GM21576 (cell line): ENCODE results near the gene PDE1C.
"Not testable (repeated sequence)": the region's sequence is repeated elsewhere in the genome, so short reads cannot be mapped to it uniquely, and the experiment has no call there.

Experiments
- ATAC-seq: cut with Tn5 transposase; IDR thresholded peaks from one replicate; pipeline ENCODE4 v1.9.1; 2021; ENCODE audit warnings: mild to moderate bottlenecking, moderate library complexity; ENCODE audit not compliant: unreplicated experiment

Gene PDE1C

DNA sequence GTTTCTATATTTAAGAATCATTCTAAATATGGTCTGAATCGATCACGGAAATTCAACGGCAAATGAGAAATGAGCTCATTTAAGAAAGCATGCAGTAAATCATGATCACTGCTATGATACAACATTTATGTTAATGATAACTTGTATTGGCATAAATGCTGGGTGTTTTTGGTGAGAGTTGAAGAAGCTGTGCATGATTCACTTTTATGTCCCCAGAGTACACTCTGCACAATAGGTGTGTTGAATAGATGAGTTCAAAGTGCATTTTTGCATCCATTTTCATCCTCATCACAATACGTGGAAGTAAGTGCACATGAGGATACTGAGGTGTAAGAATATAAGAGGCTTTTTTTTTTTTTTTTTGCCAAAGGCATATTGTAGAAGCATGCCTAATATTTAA is 213.9 kb downstream of the PDE1C start:
- ATAC-seq, result no peak

DNA sequence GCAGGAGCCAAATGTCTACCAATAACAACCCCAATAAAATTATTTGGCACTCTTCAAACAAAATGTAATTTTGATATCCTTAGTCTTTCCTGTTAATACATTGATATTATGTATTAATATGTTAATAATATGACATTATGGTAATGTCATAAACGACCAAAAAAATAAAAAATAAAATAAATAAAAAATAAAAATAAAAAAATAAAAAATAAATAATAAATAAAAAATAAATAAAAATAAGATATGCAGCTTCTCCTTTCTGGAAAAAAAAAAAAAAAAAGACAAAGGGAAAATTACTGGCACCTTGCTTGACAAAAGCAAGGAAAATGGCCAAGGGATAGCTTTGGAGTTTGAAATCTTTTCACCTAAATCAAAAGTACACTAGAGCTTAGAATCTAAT is 214.7 kb downstream of the PDE1C start:
- no peak for ATAC-seq

DNA sequence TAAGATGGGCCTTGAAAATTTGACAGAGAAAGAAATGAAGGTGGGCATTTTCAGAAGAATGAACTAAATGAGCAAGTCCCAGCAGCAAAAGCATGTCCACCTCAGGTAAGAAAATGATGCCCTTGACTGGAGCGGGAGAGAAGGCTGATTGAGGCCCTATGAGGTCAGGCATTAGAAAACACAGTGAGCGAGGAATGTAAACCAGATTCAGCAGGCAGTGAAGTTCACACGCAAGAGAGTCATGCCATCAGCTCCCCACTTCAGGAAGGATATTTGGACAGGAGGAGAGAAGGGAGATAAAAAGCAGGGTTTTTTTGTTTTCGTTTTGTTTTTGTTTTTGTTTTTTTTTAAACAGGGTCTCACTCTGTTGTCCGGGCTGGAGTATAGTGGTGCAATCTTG is 216.8 kb downstream of the PDE1C start:
- no peak for ATAC-seq

DNA sequence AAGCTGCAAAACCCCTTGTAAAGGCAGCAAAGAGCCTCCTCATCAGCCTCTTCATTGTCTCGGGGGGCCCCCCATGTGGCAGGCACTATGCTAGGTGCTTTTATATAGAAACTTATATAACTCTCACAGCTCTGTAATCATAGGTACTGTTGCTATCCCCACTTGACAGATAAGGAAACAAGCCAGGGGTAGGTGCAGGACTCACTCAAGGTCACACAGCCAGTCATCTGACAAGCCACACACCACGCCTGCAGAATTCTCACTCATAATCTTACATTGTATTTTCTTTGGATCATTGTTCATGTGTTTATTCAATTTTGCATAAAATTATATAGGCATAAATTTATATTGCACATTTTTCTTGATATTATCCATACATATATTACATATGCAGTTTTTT is 217.7 kb downstream of the PDE1C start:
- no peak for ATAC-seq

DNA sequence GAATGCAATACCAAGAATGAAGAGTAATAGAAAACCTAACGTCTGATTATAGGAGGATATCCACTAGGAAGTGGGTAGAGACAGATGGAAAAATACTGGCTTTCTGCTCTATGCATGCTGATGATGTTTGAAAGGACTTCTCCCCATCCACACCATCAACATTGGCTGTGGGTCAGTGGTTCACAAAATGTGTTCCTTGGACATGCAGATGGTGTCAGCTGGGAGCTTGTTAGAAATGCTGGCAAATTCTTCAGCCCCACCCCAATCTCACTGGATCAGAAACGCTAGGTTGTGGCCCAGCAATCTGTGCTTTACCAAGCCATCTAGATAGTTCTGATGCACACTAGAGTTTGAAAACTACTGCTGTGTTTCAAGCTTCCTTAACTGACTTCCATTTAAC is 219.1 kb downstream of the PDE1C start:
- no peak for ATAC-seq

DNA sequence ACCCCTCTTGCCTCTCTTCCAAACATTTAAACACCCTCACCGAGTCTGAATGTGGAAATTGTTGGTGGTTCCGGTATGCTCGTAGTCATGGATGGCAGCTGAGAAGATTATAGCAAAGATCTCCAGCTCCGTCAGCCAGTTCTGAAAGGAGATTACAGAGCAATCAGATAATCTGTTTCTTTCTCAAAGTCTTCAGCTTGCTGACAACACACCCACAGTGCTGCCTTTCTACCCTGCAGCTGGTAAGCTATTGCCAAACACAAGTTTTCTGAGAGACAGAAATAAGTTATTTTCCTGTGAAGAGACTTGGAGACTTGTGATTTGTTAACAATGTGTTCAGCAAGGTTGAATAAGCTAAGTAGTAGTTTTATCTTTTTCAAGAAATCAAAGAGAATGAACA is 219.6 kb downstream of the PDE1C start:
- no peak for ATAC-seq

DNA sequence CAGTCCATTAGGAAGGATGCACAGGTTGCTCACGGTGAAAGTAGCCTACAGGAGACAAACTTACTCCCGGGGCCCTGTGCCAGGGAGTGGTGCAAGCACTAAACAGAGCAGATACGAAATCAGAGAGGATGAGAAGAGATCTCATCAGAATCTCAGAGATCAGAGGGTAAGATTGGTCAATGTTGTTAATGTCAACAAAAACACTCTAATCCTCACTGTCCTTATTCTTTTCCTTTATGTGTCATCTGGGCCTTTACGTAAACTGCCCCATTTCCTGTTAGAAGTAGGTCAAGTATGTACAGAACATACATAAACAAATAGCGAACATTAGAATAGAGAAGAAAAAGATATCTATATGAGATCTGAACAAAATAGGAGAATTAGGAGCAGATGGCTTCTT is 220.1 kb downstream of the PDE1C start:
- no peak for ATAC-seq

DNA sequence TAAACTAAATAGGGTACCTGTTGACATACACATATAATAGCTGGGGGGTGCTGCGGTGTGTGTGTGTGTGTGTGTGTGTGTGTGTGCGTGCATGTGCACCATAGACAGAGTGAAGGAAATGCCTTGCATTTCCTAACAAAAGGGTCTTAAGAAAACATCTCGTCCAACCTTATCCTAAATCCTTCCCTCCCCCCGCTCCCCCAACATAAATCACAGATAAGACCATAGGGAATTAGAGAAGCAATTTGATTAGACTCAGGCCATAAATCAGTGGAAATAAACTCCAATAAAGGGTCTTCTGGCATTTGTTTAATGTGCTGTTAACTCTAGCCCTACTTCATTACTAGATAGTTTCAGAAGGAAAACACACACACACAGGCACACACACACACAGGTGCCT is 234.7 kb downstream of the PDE1C start:
- no peak for ATAC-seq

DNA sequence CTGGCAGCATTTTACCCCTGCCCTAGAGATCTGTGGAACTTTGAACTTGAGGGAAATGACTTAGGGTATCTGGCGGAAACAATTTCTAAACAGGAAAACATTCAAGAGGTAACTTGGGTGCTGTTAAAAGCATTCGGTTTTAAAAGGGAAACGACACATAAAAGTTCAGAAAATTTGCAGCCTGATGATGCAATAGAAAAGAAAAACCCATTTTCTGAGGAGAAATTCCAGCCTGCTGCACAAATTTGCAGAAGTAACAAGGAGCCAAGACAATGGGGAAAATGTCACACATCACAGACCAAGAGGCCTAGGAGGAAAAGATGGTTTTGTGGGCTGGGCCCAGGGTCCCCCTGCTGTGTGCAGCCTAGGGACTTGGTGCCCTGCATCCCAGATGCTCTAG is 236.6 kb downstream of the PDE1C start:
- ATAC-seq, result not testable (repeated sequence)

DNA sequence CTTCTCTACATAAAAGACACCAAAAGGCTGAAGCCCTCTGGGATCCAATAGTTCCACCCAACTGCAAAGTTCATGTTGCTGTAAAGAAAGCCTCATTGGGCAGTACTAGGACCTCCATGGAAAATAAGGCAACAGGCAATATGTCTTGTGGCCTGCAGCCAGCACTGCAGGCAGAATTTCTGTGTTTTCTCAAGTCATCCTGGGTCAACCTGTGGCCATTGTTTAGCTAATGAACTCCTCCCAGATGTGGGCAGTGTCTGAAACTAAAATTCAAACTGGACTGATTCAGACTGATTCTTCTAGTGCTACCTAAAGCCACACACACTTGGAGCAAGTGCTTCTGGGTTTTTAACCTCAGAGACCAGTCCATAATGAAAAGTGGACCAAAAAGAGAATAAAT is 241.7 kb downstream of the PDE1C start:
- no peak for ATAC-seq

DNA sequence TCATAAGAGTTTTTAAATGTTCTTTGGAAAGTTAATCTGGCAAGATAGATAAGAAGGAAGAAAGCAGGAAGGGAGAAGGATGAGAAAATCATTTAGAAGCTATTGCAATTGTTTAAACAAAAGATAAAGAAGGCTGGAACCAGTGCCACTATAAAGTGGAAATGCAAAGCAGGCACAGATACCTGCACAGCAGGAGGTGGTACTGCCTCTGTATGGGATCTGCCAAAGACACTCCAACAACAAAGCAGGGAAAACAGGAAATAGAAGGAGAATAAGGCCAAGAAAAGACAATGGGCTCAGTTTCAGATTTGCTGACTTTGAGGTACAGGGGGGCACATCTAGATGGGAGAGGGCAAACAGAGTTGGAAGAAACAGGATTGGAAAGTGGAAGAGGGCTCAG is 244.6 kb downstream of the PDE1C start:
- ATAC-seq, result no peak

DNA sequence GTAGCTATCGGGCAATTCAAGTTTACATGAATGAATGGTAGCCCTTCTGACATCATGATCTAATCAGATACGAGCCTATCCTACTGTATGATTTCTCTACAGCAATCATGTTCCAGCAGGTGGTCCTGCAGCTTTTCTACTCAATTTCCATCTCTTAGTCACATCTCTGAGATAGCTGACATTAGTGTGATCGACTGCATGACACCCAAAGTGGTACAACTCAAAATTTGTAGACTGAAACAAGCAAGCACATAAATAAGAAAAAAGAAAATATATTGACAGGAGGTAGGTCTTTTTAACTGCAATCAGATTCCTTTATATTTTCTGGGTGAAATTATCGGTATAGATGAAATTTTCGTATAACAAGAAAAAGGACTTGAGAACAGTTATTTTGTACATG is 251.2 kb downstream of the PDE1C start:
- no peak for ATAC-seq

DNA sequence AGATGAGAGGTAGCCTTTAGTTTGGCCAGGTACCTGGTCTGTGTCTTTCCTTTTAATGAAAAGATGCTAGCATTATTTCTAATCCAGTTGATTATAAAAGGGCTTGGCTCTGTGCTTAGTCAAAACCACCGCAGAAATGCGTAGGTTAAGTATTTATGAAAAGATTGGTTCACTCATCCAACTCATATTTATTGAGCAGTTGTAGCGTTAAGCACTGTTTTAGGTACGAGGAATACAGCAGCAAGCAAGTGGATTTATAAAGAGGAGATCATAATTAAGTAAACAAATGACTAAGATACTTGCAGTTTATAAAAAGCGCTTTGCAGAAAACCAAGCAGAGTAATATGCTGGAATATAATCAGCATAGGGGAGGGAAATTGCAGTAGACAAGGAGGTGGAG is 253.4 kb downstream of the PDE1C start:
- ATAC-seq, result no peak

DNA sequence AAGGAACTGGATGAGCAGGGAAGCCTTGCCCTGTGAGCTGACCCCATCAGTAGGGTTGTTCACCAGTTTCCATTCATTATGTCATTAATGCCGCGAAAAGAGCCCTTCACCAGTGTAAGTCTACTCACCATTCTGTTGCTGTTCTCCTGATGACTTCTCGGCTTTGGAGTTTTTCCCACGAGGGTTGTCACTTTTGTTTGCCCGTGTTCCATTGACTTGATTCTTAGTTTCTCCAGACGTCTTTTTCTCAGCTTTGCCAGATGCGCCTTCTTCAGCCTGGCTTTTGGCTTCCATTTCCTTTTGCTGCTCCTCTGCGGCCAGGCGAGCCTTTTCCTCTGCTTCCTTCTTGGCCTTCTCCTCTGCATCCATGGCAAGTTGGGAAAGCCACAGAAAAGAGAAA is 254.4 kb downstream of the PDE1C start:
- ATAC-seq, result no peak

DNA sequence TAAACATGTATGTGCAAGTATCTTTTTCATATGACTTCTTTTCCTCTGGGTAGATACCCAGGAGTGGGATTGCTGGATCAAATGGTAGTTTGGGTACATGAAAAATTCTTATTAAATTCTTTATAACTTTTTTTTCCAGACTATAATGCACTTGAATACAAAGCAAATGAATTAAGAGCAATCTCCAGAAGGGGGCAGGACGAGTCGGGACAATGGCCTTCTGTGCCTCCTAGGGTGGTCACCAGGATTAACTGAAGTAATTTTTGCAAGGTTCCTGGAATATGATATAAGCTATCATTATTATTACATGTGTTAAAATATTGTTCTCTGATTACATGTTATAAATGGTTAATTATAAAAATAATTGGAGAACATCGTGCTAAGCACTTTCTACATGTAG is 256.0 kb downstream of the PDE1C start:
- no peak for ATAC-seq

DNA sequence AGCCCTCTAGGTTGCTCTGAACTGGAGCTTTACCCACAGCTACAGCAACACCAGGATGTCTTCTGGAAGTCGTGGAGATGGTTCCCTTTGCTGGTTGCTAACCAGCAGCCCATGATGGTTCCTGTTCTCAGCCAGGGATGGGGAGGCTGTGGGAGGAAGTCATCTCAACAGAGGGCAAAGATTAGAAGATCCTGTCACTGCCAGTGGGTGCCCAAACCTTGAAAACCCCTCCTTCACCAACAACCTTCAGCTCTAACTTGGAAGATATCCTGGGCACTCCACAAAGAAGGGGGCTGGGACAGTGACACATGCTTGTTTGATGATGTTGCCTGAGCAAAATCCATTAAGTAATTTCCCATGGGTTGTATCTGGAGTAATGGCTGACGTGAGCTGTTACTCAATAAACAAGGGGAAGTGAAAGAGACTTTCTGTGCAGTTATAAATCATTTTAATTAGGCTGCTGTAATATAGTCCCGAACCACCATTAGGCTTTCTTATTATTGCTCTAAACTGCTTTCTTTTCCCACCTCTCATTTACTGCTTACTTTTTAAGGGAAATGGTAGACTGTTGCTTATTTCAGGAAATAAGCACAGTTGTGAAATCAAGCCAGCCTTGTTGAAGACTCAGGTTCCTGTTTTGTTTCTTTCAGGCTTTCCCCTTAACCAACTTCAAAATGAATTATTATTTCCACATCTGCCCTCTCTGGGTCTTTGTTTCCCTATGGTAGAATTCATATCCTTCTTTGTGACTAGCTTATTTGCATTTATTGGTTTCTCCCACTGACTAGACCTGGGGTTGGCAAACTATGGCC is 258.4 kb downstream of the PDE1C start:
- no peak for ATAC-seq

DNA sequence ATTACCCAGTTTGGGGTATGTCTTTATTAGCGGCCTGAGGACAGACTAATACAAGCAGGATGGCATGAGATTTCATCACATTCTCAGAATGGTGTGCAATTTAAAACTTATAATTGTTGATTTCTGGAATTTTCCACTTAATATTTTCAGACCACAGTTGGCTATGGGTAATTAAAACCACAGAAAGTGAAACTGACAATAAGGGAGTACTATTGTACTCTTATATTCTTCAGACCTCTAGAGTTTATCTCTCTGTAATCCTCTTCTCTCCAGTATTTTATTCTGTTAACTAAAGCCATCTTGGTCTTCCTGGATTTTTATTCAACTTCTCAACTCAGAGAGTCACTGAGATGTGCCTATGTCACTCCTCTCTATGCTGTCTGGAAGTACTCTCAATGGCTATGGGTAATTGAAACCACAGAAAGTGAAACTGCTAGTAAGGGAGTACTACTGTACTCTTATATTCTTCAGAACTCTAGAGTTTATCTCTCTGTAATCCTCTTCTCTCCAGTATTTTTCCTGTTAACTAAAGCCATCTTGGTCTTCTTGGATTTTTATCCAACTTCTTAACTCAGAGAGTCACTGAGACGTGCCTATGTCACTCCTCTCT is 264.9 kb downstream of the PDE1C start:
- peak; percentile 82 for ATAC-seq

DNA sequence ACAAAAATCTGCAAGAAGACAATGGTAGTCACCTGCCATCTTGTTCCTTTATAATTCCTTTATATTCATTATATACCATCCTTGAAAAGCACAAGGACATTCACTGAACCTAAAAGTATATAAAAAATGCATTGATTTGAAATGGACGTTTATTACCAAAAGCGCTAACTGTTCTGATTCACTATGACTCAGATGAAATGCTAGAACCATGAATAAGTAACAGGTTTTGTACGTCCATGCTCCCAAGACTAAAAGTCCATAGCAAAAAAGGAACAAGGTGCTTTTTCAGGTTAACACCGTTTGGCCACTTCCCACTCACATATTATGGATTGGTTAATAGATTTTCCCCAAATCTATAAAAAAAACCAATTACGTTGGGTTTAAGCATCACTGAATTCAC is 273.8 kb downstream of the PDE1C start:
- no peak for ATAC-seq

DNA sequence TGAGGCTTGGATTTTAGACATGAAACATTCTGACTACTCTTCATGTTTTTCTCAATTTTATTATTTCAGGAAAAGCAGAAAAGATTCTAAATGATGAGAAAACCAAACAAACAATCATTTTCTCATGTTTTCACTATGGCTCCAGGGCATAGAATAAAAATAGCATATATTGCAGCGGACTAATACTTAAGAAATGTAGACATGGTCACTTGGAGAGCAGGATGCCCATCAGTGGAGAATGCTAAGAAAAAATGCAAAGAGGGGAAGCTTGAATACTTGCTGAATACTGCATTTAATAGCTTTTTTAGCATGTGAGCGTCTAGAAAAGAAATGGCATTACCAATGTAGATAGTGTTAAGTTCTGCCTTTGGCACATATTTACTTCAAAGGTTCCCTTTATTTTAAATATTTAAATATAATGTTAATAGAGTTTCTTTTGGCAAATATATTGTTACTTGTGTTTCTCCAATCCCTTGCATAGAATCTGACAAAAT is 275.3 kb downstream of the PDE1C start:
- ATAC-seq, result no peak

DNA sequence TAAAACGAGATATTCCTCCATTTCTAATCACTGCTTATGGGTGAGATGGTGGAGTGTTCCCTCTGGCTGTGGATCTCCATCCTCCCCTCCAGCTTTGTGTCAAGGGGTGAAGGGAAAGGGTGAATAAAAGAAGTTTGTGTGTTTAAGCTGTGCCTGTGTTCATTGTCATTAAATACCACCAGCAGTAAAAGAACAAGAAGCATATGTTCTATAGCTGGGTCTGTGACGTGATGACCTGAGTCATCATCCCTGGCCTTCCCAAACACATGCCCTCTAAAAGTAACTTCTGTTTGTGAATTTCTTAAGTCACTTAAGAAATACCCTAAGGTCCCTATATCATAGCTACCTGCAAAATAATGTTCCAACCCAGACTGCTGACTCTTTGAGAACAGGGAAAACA is 278.3 kb downstream of the PDE1C start:
- no peak for ATAC-seq

DNA sequence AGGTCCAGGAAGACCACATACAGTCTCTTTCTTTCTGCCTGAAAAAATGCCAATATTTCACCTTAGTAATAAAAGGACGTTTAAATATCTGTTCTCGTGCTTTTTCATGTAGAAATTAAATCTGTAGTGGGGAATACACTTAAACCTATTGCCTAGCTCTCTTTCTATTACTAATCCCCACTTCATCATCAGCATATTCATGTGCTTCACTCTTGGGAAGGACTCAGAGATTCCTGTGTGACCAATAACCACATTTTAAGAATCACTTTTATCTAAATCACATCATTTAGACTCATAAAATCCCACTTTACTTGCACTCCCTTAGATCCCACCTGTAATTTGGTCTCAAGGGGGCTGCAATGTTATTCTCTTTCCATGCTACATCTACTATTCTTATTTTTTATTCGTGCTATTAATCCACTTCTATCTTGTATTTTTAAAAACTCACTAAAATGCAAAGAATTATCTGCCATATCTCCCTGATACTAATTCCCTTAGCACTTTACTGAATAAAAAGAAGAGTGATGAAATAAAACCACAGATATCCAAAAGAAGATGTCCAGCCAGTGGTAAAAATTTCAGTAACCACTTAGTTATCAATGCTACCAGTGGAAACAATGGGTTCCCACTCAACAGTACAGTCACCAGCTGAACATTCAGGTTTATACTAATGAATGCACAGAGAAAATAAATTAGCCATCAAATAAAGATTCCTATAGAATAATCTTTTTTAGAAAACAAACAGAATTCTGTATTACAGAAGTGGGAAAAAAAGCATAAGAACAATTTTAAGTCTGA is 281.1 kb downstream of the PDE1C start:
- ATAC-seq, result no peak

DNA sequence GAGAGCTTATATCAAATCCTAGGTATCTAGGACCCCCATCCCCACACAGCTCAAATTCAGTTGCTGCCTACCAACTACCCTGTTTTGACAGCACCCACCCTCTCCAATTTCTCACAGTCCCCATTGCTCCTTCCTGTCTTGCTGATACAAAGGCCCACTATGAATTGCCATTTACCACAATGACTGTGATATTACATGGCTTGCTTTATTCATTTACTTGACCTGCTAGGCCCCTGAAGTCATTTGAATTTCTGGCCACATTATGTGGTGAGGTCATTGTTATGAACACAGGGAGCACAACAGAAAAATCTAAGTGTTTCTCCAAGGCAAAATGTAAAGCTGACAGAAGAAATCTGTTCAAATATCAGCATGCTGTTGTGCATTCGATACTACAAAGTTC is 281.8 kb downstream of the PDE1C start:
- ATAC-seq, result no peak
